BLaER1 (cell line): ENCODE results near the gene PRKAG2.

Source experiments
- H3K27ac ChIP-seq: shearing (Covaris generic); formaldehyde crosslinking; 2 replicates; pipeline ENCODE4 v1.8.1; 2022
- H3K27me3 ChIP-seq: shearing (Covaris generic); formaldehyde crosslinking; 2 replicates; pipeline ENCODE4 v1.8.1; 2022
- H3K36me3 ChIP-seq: shearing (Covaris generic); formaldehyde crosslinking; 2 replicates; pipeline ENCODE4 v1.8.1; 2022
- H3K4me1 ChIP-seq: shearing (Covaris generic); formaldehyde crosslinking; 2 replicates; pipeline ENCODE4 v1.8.1; 2022
- H3K4me2 ChIP-seq: shearing (Covaris generic); formaldehyde crosslinking; 2 replicates; pipeline ENCODE4 v1.8.1; 2022
- H3K4me3 ChIP-seq: shearing (Covaris generic); formaldehyde crosslinking; 2 replicates; pipeline ENCODE4 v1.8.1; 2022
- H3K9ac ChIP-seq: shearing (Covaris generic); formaldehyde crosslinking; 2 replicates; pipeline ENCODE4 v1.8.1; 2022
- H3K9me3 ChIP-seq: shearing (Covaris generic); formaldehyde crosslinking; 2 replicates; pipeline ENCODE4 v1.8.1; 2022
- H4K20me1 ChIP-seq: shearing (Covaris generic); formaldehyde crosslinking; 2 replicates; pipeline ENCODE4 v1.8.1; 2022
- Cebpa-rat ChIP-seq: shearing (Covaris generic); IDR thresholded peaks from 2 replicates; pipeline ENCODE4 v1.8.1; 2022

Gene PRKAG2

DNA sequence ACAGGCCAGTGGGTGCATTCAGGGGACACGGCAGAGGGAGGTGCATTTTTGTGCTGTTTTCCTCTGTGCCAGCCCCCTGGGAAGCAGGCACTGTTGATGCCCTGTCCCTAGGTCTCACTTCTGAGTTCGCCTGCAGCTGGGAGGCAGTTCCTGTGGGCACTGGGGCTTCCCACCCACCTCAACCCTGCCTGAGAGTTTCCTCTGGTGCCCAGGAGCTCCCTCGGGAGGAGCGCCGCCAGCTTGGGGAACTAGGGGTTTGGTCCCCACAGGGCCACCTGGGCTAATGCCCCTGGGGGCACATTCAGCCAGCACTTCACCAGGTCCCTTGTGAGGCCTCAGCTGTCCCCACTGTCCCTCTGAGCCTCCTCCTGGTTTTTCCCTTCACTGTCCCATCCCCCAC lies 179.0 kb downstream of the PRKAG2 start:
- Histone ChIP-seq H3K4me2 (peak overlapping the region; percentile 92), H3K36me3 (no peaks in the 10 kb centered on the region), H3K9ac (peak overlapping the region; percentile 1; the same call in 1 of the 2 replicates), H4K20me1 (peaks cover 9% of the 10 kb centered on the region; the same call in 1 of the 2 replicates), H3K27ac (peak overlapping the region; percentile 32), H3K4me3 (peak overlapping the region; percentile 1; the same call in 1 of the 2 replicates), H3K27me3 (no peaks in the 10 kb centered on the region), H3K9me3 (no peaks in the 10 kb centered on the region), H3K4me1 (peaks cover 85% of the 10 kb centered on the region)
- no peak for TF ChIP-seq Cebpa-rat

DNA sequence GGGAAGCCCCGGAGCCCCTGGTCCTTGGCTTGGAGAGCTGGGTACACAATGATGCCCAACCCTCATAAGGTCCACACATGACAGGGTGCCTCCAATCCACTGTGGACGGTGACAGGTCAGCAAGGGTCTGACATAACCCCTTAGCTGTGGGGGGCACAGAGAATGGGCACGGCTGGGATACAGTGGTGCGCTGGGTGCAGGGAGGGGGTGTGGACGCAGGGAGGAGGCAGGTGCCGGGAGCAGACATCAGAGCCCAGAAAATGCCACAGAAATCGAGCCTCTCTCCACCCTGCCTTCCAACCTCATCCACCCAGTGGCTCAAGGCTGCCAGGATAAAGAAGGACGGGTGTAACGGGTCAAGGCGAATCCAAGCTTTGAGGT lies 179.4 kb downstream of the PRKAG2 start:
- peaks cover 9% of the 10 kb centered on the region; the same call in 1 of the 2 replicates for H4K20me1 ChIP-seq
- peak overlapping the region; percentile 1; the same call in 1 of the 2 replicates for H3K4me3 ChIP-seq
- no peaks in the 10 kb centered on the region for H3K36me3 ChIP-seq
- peak overlapping the region; percentile 92 for H3K4me2 ChIP-seq
- no peaks in the 10 kb centered on the region for H3K27me3 ChIP-seq
- peak overlapping the region; percentile 1; the same call in 1 of the 2 replicates for H3K9ac ChIP-seq
- no peaks in the 10 kb centered on the region for H3K9me3 ChIP-seq
- H3K27ac ChIP-seq, result peak overlapping the region; percentile 32
- no peak for TF ChIP-seq Cebpa-rat
- peaks cover 89% of the 10 kb centered on the region for H3K4me1 ChIP-seq

DNA sequence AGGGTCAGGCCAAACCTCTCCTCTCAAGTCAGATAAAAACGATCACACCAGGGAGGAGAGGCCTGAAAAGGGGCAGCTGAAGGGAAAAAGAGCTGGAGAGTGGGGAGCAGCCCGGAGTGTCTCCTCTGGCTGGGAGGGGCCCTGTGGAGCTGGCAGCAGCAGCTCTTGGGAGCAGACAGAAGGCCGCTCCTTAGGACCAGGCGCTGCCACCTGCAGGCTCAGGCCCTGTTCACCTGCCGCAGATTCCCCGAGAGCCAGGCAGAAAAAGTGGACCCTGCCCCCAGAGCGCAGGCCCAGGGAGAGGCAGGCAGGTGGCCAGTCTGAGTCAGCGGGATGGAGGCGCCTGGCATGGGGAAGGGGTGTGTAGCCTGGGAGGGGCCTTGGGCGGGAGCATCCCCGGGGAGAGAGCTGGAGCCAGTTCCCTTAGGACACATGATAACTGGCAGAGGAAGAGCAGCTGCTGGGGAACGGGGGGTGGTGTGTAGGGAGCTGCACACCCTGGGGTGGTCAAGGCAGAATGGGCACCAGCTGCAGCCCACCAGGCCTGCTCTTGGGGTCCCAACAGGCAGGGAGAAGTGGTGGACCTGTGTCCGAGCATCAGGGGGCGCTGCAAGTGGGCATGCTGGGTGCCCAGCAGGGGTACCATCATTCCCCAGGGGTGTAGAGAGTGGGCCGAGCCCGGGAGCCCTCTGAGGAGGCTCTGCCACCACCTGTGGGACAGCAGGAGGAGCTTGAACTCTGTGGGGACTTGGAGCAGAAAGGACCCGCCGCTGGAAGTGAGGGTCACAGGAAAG lies 180.0 kb downstream of the PRKAG2 start:
- H3K4me1 ChIP-seq, result peaks cover 88% of the 10 kb centered on the region
- peak overlapping the region; percentile 92 for H3K4me2 ChIP-seq
- TF ChIP-seq Cebpa-rat, result no peak

DNA sequence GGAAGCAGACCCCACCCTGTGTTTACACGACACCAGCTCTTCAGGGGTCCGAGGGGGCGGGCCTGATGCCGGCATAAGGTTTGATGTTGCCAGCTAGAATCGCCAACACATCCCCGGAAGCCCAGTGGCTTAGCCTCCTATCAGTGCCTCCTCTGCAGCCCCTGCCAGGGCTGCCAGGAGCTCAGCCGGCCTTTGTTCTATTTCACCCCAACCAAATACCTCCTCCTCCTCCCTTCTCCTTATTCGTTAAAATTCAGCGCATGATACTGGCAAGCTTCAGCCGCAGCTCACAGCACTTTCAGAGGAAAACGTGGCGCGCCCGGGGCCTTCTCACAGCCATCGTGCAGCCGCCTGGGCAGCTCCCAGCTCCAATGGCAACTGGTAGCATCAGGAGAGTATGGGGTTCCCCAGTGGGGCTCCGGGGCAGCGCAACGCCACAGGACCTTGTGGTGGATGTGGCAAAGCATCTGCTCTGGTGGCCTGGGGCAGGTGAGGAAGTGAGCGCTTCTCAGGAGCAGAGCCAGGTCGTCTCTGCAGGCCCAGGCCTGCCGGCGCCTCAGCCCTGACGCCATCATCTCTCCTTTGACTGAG lies 180.9 kb downstream of the PRKAG2 start:
- Histone ChIP-seq H3K9me3 (no peaks in the 10 kb centered on the region), H3K4me3 (no peak overlapping the region), H4K20me1 (peaks cover 9% of the 10 kb centered on the region; the same call in 1 of the 2 replicates), H3K4me2 (peak overlapping the region; percentile 92), H3K36me3 (no peaks in the 10 kb centered on the region), H3K27ac (peak overlapping the region; percentile 32), H3K4me1 (peaks cover 88% of the 10 kb centered on the region), H3K9ac (no peak overlapping the region), H3K27me3 (no peaks in the 10 kb centered on the region)
- no peak for TF ChIP-seq Cebpa-rat

More for the DNA sequence above, 180.0 kb downstream of the PRKAG2 start:
- H3K27ac ChIP-seq, result peak overlapping the region; percentile 32
- H3K4me3 ChIP-seq, result 0 out of 2 replicates have a peak overlapping the region, but pooled peaks have one; percentile 1
- H3K36me3 ChIP-seq, result no peaks in the 10 kb centered on the region
- peaks cover 9% of the 10 kb centered on the region; the same call in 1 of the 2 replicates for H4K20me1 ChIP-seq
- H3K9me3 ChIP-seq, result no peaks in the 10 kb centered on the region
- peak overlapping the region; percentile 13; the same call in 1 of the 2 replicates for H3K9ac ChIP-seq
- no peaks in the 10 kb centered on the region for H3K27me3 ChIP-seq

DNA sequence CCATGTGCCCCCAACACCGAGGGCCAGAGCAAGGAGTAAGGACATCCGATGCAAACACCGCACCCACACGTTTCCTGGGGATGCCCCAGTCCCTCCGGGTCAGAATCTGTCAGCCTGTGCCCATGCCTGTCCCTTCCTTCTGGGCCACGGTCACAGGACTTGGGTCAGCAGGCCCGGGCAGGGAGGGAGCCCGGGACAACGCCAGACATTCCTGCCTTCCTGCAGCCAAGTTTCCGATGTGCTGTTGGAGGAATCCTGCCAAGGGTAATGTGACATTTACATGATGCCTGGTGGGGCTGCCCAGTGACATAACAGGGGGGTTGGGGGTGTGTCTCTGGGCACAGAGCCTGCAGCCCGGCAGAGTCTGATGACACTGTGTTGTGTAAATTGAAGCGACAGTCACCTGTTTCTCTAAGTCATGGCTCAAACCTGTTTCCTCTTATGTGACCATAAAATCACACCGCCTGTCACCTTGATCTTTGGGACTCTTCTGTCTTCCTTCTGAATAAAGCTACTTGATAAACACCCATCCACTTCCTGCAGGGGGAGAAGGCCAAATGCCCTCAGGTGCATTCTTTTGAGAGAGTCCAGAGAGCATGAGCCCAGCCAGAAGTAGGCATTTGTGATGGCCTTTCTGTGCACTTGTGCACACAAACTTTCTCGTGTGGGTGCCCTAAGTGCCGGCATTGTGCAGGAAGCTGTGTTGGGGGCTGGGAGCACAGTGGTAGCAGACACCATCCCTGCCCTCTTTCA lies 181.9 kb downstream of the PRKAG2 start:
- no peak overlapping the region for H3K4me3 ChIP-seq
- no peaks in the 10 kb centered on the region for H3K36me3 ChIP-seq
- H4K20me1 ChIP-seq, result peaks cover 9% of the 10 kb centered on the region; the same call in 1 of the 2 replicates
- no peak for TF ChIP-seq Cebpa-rat
- no peak overlapping the region for H3K9ac ChIP-seq
- peak overlapping the region; percentile 32; the same call in 1 of the 2 replicates for H3K27ac ChIP-seq
- H3K4me1 ChIP-seq, result peaks cover 82% of the 10 kb centered on the region
- H3K4me2 ChIP-seq, result peak overlapping the region; percentile 92
- H3K9me3 ChIP-seq, result no peaks in the 10 kb centered on the region
- no peaks in the 10 kb centered on the region for H3K27me3 ChIP-seq

DNA sequence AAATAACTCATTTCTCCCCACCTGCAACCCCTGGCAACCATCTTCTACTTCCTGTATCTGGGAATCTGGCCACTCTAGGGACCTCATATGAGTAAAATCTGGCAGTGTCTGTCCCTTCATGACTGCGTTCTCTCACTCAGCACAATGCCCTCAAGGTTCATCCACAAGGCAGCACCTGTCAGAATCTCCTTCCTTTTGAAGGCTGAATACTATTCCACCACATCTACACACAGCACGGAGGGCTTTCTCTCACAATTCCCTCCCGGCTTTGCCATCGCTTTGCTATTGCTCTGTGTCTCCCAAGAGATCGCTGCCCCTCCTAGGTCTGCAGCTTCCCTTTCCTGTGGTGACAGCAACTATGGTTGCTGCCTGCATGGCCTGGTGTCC lies 182.5 kb downstream of the PRKAG2 start:
- H4K20me1 ChIP-seq, result peaks cover 9% of the 10 kb centered on the region; the same call in 1 of the 2 replicates
- H3K27ac ChIP-seq, result no peak overlapping the region
- H3K4me3 ChIP-seq, result no peak overlapping the region
- H3K9me3 ChIP-seq, result no peaks in the 10 kb centered on the region
- TF ChIP-seq Cebpa-rat, result no peak
- peak overlapping the region; percentile 92 for H3K4me2 ChIP-seq
- peaks cover 82% of the 10 kb centered on the region for H3K4me1 ChIP-seq
- no peaks in the 10 kb centered on the region for H3K36me3 ChIP-seq
- no peaks in the 10 kb centered on the region for H3K27me3 ChIP-seq
- no peak overlapping the region for H3K9ac ChIP-seq

DNA sequence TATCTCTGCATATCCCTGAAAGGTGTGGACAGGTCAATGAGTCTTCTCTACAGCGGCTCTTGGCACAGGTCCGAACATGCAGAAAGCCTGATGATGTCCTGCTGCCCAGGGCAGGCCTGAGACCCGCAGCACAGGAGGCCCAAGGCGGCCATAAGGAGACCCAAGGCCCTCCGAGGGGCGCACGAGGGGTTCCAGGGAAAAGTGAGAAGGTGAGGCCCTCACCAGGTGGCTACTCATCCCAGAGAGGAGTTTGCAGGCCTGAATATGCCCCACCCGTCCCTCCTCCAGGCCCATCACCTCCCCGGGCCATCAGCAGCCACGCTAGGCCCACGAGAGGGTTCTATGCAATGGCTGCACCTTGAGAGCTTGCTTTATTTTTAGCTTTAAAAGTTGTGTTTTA lies 183.8 kb downstream of the PRKAG2 start:
- Histone ChIP-seq H3K9ac (no peak overlapping the region), H3K9me3 (no peaks in the 10 kb centered on the region), H3K36me3 (no peaks in the 10 kb centered on the region), H3K4me1 (peaks cover 75% of the 10 kb centered on the region), H3K27me3 (no peaks in the 10 kb centered on the region), H3K4me2 (peak overlapping the region; percentile 45), H4K20me1 (peaks cover 9% of the 10 kb centered on the region; the same call in 1 of the 2 replicates), H3K4me3 (no peak overlapping the region), H3K27ac (no peak overlapping the region)
- TF ChIP-seq Cebpa-rat, result no peak

DNA sequence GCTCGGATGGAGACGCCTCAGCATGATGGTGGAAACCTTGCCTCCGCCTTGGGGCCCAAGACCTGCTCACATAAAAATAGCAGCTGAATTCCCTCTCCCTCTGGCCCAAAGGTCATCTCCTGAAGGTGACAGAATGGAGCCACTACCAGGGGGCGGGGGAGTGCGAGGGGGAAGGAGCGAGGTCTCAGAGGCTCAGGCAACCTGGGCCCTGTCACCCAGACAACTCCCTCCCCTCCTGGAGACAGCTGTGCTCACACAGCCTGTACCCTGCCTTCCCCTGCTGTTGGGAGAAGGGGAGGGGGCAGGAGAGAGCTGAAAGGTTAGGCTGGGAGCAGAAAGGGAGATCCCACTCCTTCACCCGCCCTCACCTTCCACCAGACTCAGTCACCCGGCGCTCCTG lies 184.2 kb downstream of the PRKAG2 start:
- Histone ChIP-seq H3K36me3 (no peaks in the 10 kb centered on the region), H3K9ac (no peak overlapping the region), H4K20me1 (peaks cover 9% of the 10 kb centered on the region; the same call in 1 of the 2 replicates), H3K4me3 (no peak overlapping the region), H3K4me1 (peaks cover 74% of the 10 kb centered on the region), H3K9me3 (no peaks in the 10 kb centered on the region), H3K27ac (no peak overlapping the region), H3K27me3 (no peaks in the 10 kb centered on the region), H3K4me2 (peak overlapping the region; percentile 45)
- TF ChIP-seq Cebpa-rat, result no peak

DNA sequence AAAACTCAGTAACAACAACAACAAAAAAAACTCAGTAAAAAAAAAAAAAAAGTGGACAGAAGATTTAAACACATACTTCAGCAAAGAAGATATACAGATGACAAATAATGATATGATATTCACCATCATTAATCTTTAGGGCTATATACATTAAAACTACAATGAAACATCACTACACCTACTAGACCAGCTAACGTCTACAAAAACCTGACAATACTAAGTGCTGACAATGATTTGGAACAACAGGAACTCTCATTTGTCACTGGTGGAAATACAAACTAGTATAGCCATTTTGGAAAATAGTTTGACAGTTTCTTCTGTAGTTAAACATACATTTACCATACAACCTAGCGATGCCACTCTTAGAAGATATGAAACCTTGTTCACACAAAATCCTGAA lies 185.5 kb downstream of the PRKAG2 start:
- no peaks in the 10 kb centered on the region for H3K9me3 ChIP-seq
- H3K27ac ChIP-seq, result no peak overlapping the region
- no peaks in the 10 kb centered on the region for H3K27me3 ChIP-seq
- no peak overlapping the region for H3K4me2 ChIP-seq
- no peaks in the 10 kb centered on the region for H3K36me3 ChIP-seq
- no peak overlapping the region for H3K9ac ChIP-seq
- H4K20me1 ChIP-seq, result no peaks in the 10 kb centered on the region
- peaks cover 61% of the 10 kb centered on the region for H3K4me1 ChIP-seq
- no peak for TF ChIP-seq Cebpa-rat
- no peak overlapping the region for H3K4me3 ChIP-seq
